Neural cell (in vitro differentiated cells): ENCODE measurements around the gene CRTC1. TPM values are rescaled to one million over a fixed set of nuclear protein-coding genes. Genes with fewer than 3 reads are reported as not detected.

ENCODE experiments used
- H2AFZ ChIP-seq: fragments of 200-600, 300-800 bp; sonication (generic), shearing (Covaris generic); 2 replicates; pipeline ENCODE4 v1.6.0; 2014; ENCODE audit warnings: low read depth, mild to moderate bottlenecking, antibody characterized with exemption, low read length, moderate library complexity
- H3F3A ChIP-seq: fragments of 200-600 bp; shearing (Covaris generic); 2 replicates; pipeline ENCODE4 v1.6.1; 2016; ENCODE audit warnings: mild to moderate bottlenecking, moderate library complexity, mixed read lengths, antibody characterized with exemption, low read length; ENCODE audit not compliant: insufficient read depth, poor library complexity, severe bottlenecking
- H3K27ac ChIP-seq: fragments of 200-600, 300-800 bp; sonication (generic), shearing (Covaris generic); 2 replicates; pipeline ENCODE4 v1.5.1; 2014; ENCODE audit warnings: mild to moderate bottlenecking, low read length, moderate library complexity
- H3K27me3 ChIP-seq: fragments of 300-800, 200-600 bp; sonication (generic), shearing (Covaris generic); 2 replicates; pipeline ENCODE4 v1.6.0; 2014; ENCODE audit warnings: mild to moderate bottlenecking, low read depth, low read length, moderate library complexity; ENCODE audit not compliant: insufficient read depth
- H3K36me3 ChIP-seq: fragments of 300-800, 200-600 bp; sonication (generic), shearing (Covaris generic); 2 replicates; pipeline ENCODE4 v1.5.1; 2014; ENCODE audit warnings: mild to moderate bottlenecking, antibody characterized with exemption, low read length, moderate library complexity; ENCODE audit not compliant: insufficient read depth
- H3K4me2 ChIP-seq: fragments of 300-800, 200-600 bp; sonication (generic), shearing (Covaris generic); 2 replicates; pipeline ENCODE4 v1.6.0; 2014; ENCODE audit warnings: mild to moderate bottlenecking, low read length
- H3K4me3 ChIP-seq: fragments of 300-800, 200-600 bp; sonication (generic), shearing (Covaris generic); 2 replicates; pipeline ENCODE4 v1.5.1; 2014; ENCODE audit warnings: mild to moderate bottlenecking, low read length, moderate library complexity
- H3K79me2 ChIP-seq: fragments of 200-600 bp; shearing (Covaris generic); replicated peaks from 2 replicates; pipeline ENCODE4 v1.6.0; 2014; ENCODE audit warnings: mild to moderate bottlenecking, low read length, moderate library complexity; ENCODE audit not compliant: insufficient read depth
- H3K9ac ChIP-seq: fragments of 300-800, 200-600 bp; sonication (generic), shearing (Covaris generic); 2 replicates; pipeline ENCODE4 v1.6.1; 2016; ENCODE audit warnings: mild to moderate bottlenecking, low read length, mixed read lengths
- H3K9me2 ChIP-seq: fragments of 200-600 bp; shearing (Covaris generic); 2 replicates; pipeline ENCODE4 v1.6.1; 2016; ENCODE audit warnings: mild to moderate bottlenecking, low read length, mixed read lengths; ENCODE audit not compliant: insufficient read depth
- H3K9me3 ChIP-seq: fragments of 200-600, 300-800 bp; sonication (generic), shearing (Covaris generic); 2 replicates; pipeline ENCODE4 v1.6.1; 2016; ENCODE audit warnings: mild to moderate bottlenecking, mixed run types, low read length, moderate library complexity, mixed read lengths
- H4K20me1 ChIP-seq: fragments of 200-600 bp; shearing (Covaris generic); 2 replicates; pipeline ENCODE4 v1.6.1; 2016; ENCODE audit warnings: mild to moderate bottlenecking, mixed run types; ENCODE audit not compliant: insufficient read depth
- EZH2 ChIP-seq: fragments of 200-600, 300-800 bp; shearing (Covaris generic), sonication (generic); IDR thresholded peaks from 2 replicates; pipeline ENCODE4 v1.6.1; 2014; ENCODE audit warnings: antibody characterized with exemption, low read length, borderline replicate concordance, mild to moderate bottlenecking; ENCODE audit not compliant: insufficient read depth, poor library complexity, severe bottlenecking
- MXI1 ChIP-seq: fragments of 450-650 bp; conservative IDR thresholded peaks from 2 replicates; pipeline ENCODE4 v1.6.1; 2014; ENCODE audit warnings: antibody characterized with exemption, mild to moderate bottlenecking; ENCODE audit not compliant: poor library complexity, severe bottlenecking
- POLR2AphosphoS5 ChIP-seq: IDR thresholded peaks from 2 replicates; pipeline ENCODE4 v1.6.1; 2012
- REST ChIP-seq: IDR thresholded peaks from 2 replicates; pipeline ENCODE4 v1.6.1; 2012; ENCODE audit warnings: borderline replicate concordance
- SMC3 ChIP-seq: fragments of 450-650 bp; conservative IDR thresholded peaks from 2 replicates; pipeline ENCODE4 v1.6.1; 2014; ENCODE audit warnings: antibody characterized with exemption, mild to moderate bottlenecking, moderate library complexity; ENCODE audit not compliant: poor library complexity
- polyA plus RNA-seq: library from polyadenylated mRNA; depleted of rRNA; stranded (reverse); fragments of >200 nt; gene quantifications from 2 replicates; pipeline ENCODE4 v1.2.3, GENCODE V29; 2014
- TF ChIP-seq, protein P1 (sequence below): fragments of 450-650 bp; IDR thresholded peaks from 2 replicates; pipeline ENCODE4 v1.5.1; 2014; ENCODE audit warnings: antibody characterized with exemption, mild to moderate bottlenecking, moderate library complexity; ENCODE audit not compliant: poor library complexity, severe bottlenecking

Gene CRTC1
- polyA plus RNA-seq, 1 donor from 2014 or later, result 10.4 TPM

DNA sequence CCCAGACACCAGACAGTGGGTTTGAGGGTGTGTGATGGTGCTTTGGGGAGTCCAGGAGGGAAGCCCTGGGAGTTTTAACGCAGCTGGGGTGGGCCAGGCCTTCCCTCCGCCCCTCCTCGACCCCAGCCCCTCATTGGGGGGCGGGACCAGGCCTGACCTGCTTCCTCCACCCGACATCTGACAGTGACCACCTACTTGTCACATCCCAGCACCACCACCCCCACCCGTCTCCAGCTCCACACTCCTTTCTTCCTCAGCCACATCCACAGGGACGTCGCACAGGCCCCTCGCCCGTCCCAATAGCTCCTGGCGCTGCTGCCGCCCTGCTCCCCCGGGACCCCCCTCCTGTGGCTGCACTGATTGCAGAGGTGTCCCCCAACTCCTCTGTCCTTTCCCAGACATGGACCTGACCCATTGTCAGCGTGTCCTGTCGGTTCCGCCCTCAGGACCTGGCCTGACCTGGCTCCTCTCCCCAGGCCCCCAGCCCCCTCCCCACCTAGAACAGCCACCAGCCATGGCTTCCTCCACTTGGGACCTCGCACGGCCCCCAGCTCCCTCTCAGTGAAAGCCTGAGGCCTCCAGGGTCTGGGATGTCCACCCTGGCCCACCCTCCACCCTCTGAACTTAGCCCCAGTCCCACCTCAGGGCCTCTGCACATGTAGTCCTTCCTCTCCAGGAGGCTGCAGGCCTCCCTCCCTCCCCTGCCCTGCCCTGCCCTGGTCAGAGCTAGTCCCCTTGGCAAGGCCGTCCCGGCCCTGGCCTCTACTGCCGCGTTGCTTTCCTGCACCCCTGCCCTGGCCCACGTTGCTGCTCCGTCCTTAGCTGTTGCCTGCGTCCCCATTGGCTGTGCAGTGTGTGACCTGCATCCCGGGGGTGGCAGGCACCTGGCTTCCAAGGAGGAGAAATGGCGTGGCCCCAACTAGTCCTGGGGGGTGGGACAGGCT lies 77.2 kb downstream of the CRTC1 start:
- Histone ChIP-seq H3K27ac (no peak overlapping the region), H3K27me3 (no peaks in the 10 kb centered on the region), H3K36me3 (peaks cover 5% of the 10 kb centered on the region), H3K79me2 (no peaks in the 10 kb centered on the region), H2AFZ (no peak overlapping the region), H4K20me1 (no peaks in the 10 kb centered on the region), H3K9me2 (no peaks in the 10 kb centered on the region), H3K4me3 (no peak overlapping the region), H3K9me3 (no peaks in the 10 kb centered on the region), H3K9ac (no peak overlapping the region), H3K4me2 (no peak overlapping the region), H3F3A (no peaks in the 10 kb centered on the region)
- TF ChIP-seq, protein P1, sequence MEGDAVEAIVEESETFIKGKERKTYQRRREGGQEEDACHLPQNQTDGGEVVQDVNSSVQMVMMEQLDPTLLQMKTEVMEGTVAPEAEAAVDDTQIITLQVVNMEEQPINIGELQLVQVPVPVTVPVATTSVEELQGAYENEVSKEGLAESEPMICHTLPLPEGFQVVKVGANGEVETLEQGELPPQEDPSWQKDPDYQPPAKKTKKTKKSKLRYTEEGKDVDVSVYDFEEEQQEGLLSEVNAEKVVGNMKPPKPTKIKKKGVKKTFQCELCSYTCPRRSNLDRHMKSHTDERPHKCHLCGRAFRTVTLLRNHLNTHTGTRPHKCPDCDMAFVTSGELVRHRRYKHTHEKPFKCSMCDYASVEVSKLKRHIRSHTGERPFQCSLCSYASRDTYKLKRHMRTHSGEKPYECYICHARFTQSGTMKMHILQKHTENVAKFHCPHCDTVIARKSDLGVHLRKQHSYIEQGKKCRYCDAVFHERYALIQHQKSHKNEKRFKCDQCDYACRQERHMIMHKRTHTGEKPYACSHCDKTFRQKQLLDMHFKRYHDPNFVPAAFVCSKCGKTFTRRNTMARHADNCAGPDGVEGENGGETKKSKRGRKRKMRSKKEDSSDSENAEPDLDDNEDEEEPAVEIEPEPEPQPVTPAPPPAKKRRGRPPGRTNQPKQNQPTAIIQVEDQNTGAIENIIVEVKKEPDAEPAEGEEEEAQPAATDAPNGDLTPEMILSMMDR, result no peak

- H3K9me3 ChIP-seq, result no peaks in the 10 kb centered on the region
Measured at GRCh38 chr19:18761531-18762110, 78.1 kb downstream of the CRTC1 start.

DNA sequence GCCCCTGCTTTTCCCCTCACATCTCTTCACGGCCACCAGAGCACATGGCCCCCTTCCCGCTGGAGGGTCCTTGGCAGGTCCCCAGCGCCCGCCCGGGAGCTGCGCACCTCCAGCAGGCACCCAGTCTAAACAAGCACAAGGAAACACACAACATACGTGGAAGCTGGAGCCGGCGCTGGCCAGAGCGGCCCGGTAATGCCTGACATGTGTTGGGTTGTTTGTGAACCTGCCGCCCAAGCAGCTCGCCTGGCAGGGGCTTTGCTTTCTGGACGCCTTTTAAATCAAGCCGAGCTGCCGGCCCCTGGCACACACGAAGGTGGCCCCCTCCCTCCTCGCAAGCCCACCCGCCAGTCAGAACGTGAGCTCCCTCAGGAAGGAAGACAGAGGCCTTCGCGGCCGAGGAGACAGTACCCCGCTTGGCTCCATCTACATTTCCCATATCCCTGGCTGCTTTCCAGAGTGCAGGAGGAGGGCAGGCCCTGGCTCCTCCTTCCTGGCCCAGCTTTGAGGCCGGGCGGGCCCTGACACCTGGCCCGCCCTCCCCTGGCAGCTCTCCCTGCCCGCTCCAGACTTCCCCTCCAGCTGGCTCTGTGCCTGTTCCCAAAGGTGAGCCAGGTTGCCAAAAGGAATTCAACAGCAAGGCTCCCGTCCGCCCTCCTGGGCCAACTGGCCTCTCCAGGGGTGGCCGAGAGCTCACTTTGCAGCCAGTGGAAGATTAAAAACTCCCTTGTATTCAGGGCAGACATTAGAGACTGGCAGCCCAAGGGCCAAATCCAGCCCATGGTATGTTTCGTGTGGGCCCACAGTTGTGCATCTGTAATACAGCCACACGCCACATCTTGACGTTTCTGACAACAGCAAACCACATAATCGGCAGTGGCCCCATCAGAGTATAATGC lies 78.9 kb downstream of the CRTC1 start:
- no peaks in the 10 kb centered on the region for H3K9me2 ChIP-seq
- no peaks in the 10 kb centered on the region for H3K27me3 ChIP-seq
- H3K27ac ChIP-seq, result no peak overlapping the region
- H3K36me3 ChIP-seq, result no peaks in the 10 kb centered on the region
- no peak overlapping the region for H3K9ac ChIP-seq
- no peak overlapping the region for H3K4me3 ChIP-seq
- no peaks in the 10 kb centered on the region for H3F3A ChIP-seq
- H2AFZ ChIP-seq, result no peak overlapping the region
- no peak overlapping the region for H3K4me2 ChIP-seq
- H3K9me3 ChIP-seq, result no peaks in the 10 kb centered on the region
- H3K79me2 ChIP-seq, result no peaks in the 10 kb centered on the region
- H4K20me1 ChIP-seq, result no peaks in the 10 kb centered on the region
- TF ChIP-seq, protein P1, result no peak
- TF ChIP-seq POLR2AphosphoS5, result no peak
- TF ChIP-seq EZH2, result no peak
- TF ChIP-seq MXI1, result no peak
- TF ChIP-seq REST, result no peak
- TF ChIP-seq SMC3, result no peak

More at GRCh38 chr19:18761531-18762110, 78.1 kb downstream of the CRTC1 start:
- peaks cover 3% of the 10 kb centered on the region for H3K36me3 ChIP-seq
- no peak overlapping the region for H3K4me2 ChIP-seq
- no peaks in the 10 kb centered on the region for H3K27me3 ChIP-seq
- TF ChIP-seq, protein P1, result no peak
- no peak overlapping the region for H3K9ac ChIP-seq
- H3K4me3 ChIP-seq, result no peak overlapping the region
- H2AFZ ChIP-seq, result no peak overlapping the region
- H3F3A ChIP-seq, result no peaks in the 10 kb centered on the region
- no peak overlapping the region for H3K27ac ChIP-seq
- no peaks in the 10 kb centered on the region for H4K20me1 ChIP-seq
- no peaks in the 10 kb centered on the region for H3K79me2 ChIP-seq
- H3K9me2 ChIP-seq, result no peaks in the 10 kb centered on the region
